GM18867 (cell line): Measurements from ENCODE around the gene NDE1.
A peak's percentile ranks its signal among the peaks of the same experiment; 100 is the strongest.
"Not testable (repeated sequence)": the region's sequence is repeated elsewhere in the genome, so short reads cannot be mapped to it uniquely, and the experiment has no call there.

ENCODE experiments used
- ATAC-seq: cut with Tn5 transposase; IDR thresholded peaks from one replicate; pipeline ENCODE4 v1.9.1; 2021; ENCODE audit warnings: mild to moderate bottlenecking, moderate library complexity; ENCODE audit not compliant: unreplicated experiment

NDE1 gene

GRCh38 chr16:15620611-15621195 is 29.3 kb upstream of the NDE1 start:
- no peak for ATAC-seq

- ATAC-seq: no peak
Observed at GRCh38 chr16:15621456-15621855, 28.6 kb upstream of the NDE1 start.

- no peak for ATAC-seq
Observed at GRCh38 chr16:15621889-15622288, 28.2 kb upstream of the NDE1 start.

GRCh38 chr16:15631730-15632409 is 18.2 kb upstream of the NDE1 start:
- ATAC-seq: no peak

GRCh38 chr16:15635926-15636325 is 14.1 kb upstream of the NDE1 start:
- no peak for ATAC-seq

GRCh38 chr16:15636392-15636873 is 13.6 kb upstream of the NDE1 start:
- ATAC-seq: no peak

- ATAC-seq: no peak
Observed at GRCh38 chr16:15639061-15639568, 10.9 kb upstream of the NDE1 start.

- ATAC-seq: no peak
Observed at GRCh38 chr16:15640966-15641365, 9.1 kb upstream of the NDE1 start.

GRCh38 chr16:15641753-15642556 is 8.1 kb upstream of the NDE1 start:
- no peak for ATAC-seq

- ATAC-seq: peak; percentile 47
Observed at GRCh38 chr16:15642557-15643047, 7.4 kb upstream of the NDE1 start.

- ATAC-seq: peak; percentile 48
Observed at GRCh38 chr16:15643048-15643945, 6.7 kb upstream of the NDE1 start, which contains the start of gene MARF1. Gene MARF1 (minus strand): TSS chr16:15643154. CDS start chr16:15639233, 3,921 bp downstream.

GRCh38 chr16:15643946-15644250 is 6.1 kb upstream of the NDE1 start:
- ATAC-seq: no peak

- ATAC-seq: no peak
Observed at GRCh38 chr16:15644267-15644961, 5.6 kb upstream of the NDE1 start.

GRCh38 chr16:15644962-15645465 is 5.0 kb upstream of the NDE1 start:
- not testable (repeated sequence) for ATAC-seq

- not testable (repeated sequence) for ATAC-seq
Observed at GRCh38 chr16:15646557-15647293, 3.3 kb upstream of the NDE1 start.

- ATAC-seq: no peak
Observed at GRCh38 chr16:15647294-15648014, 2.6 kb upstream of the NDE1 start.

- no peak for ATAC-seq
Observed at GRCh38 chr16:15648135-15648730, 1.8 kb upstream of the NDE1 start.

GRCh38 chr16:15649311-15649710 is 734 bp upstream of the NDE1 start:
- ATAC-seq: not testable (repeated sequence)
